ENCODE results near the gene CREB3L1. TPM values are rescaled to one million over a fixed set of nuclear protein-coding genes. Genes with fewer than 3 reads are reported as not detected.

The CREB3L1 gene
- total and polyA plus RNA-seq, 5 donors from 2014 or later = not detected

DNA sequence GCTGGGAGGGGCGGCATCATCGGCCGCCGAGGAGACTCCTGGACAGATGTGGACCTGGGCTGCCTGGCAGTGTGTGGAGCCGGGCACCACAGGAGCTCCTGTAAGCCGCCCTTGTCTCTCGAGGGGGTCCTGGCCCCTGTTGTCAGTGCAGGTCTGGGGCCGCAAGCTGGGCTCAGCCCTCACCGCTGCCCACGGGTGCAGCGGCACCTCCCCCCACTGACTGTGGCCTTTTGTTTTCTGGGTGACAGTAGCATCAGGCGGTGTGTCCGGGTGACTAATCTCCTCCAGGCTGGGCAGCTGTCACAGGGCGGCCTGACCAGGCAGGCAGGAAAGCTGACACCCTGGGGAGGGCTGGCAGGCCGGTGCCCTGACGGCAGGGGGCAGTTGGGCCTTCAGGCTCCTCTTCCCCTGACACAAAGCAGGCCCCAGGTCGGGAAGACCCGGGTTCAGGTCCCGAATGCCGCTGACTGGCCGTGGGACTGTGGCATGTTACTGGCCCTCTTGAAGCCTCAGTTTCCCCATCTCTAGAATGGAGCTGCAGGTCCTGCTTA is 86.1 kb downstream of the CREB3L1 start:
- no peak overlapping the region for H3K4me3 ChIP-seq (ENCODE audit: low read depth, low read length)
- H3K27me3 ChIP-seq (ENCODE audit: control insufficient read depth, insufficient read depth, low read length) = no peaks in the 10 kb centered on the region
- ATAC-seq (ENCODE audit: low read depth in 2 of 2) (no peak), DNase-seq (no peak)
- no peaks in the 10 kb centered on the region for H3K9me3 Mint-ChIP-seq
- no peak overlapping the region for H3K4me3 Mint-ChIP-seq
- peaks cover 64% of the 10 kb centered on the region for H3K4me1 ChIP-seq (ENCODE audit: control insufficient read depth, insufficient read depth, low read length, poor library complexity, severe bottlenecking)
- peaks cover 3% of the 10 kb centered on the region for H3K36me3 Mint-ChIP-seq
- H3K27ac Mint-ChIP-seq = peak overlapping the region in 1 of 3 donors; percentile 46
- no peaks in the 10 kb centered on the region for H3K27me3 Mint-ChIP-seq
- peaks cover 6 to 74% (median 33%) of the 10 kb centered on the region in 4 donors for H3K4me1 Mint-ChIP-seq
- H3K9me3 ChIP-seq (ENCODE audit: control insufficient read depth in 2 of 2, low read length in 2 of 2) = no peaks in the 10 kb centered on the region
- H3K36me3 ChIP-seq (ENCODE audit: control insufficient read depth, insufficient read depth, low read length) = peaks cover 15% of the 10 kb centered on the region
- no peak overlapping the region for H3K27ac ChIP-seq (ENCODE audit: insufficient read depth, low read length, poor library complexity, severe bottlenecking)

DNA sequence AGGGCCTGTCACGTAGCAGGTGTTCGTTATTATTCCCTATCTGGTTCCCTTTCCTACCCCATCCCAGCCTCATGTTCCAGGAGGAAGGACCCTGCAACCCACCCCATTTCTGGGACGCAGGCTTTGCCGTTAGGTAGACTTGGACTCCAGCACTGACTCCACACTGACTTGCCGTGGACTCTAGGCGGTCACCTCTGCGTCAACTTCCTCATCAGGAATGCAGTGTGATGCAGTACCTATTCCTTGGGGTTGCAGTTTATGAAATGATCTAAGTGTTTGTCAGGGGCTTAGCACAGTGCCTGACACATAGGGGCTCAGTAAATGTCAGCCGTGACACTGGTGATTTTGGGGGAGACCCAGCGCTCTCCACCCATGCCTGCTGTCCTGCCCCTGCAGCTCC is 86.6 kb downstream of the CREB3L1 start:
- peak overlapping the region in 1 of 4 donors; percentile 36 for H3K4me3 Mint-ChIP-seq
- H3K27me3 Mint-ChIP-seq = no peaks in the 10 kb centered on the region
- peaks cover 64% of the 10 kb centered on the region for H3K4me1 ChIP-seq (ENCODE audit: control insufficient read depth, insufficient read depth, low read length, poor library complexity, severe bottlenecking)
- peaks cover 17% of the 10 kb centered on the region for H3K36me3 ChIP-seq (ENCODE audit: control insufficient read depth, insufficient read depth, low read length)
- H3K4me1 Mint-ChIP-seq = peaks cover 6 to 73% (median 34%) of the 10 kb centered on the region in 4 donors
- no peaks in the 10 kb centered on the region for H3K9me3 ChIP-seq (ENCODE audit: control insufficient read depth in 2 of 2, low read length in 2 of 2)
- H3K27me3 ChIP-seq (ENCODE audit: control insufficient read depth, insufficient read depth, low read length) = no peaks in the 10 kb centered on the region
- H3K4me3 ChIP-seq (ENCODE audit: low read depth, low read length) = no peak overlapping the region
- no peak overlapping the region for H3K27ac ChIP-seq (ENCODE audit: insufficient read depth, low read length, poor library complexity, severe bottlenecking)
- peak overlapping the region; percentile 46 to 84 (median 64) for H3K27ac Mint-ChIP-seq
- ATAC-seq (ENCODE audit: low read depth in 2 of 2) (no peak), DNase-seq (no peak)
- no peaks in the 10 kb centered on the region for H3K9me3 Mint-ChIP-seq
- H3K36me3 Mint-ChIP-seq = peaks cover 6% of the 10 kb centered on the region

DNA sequence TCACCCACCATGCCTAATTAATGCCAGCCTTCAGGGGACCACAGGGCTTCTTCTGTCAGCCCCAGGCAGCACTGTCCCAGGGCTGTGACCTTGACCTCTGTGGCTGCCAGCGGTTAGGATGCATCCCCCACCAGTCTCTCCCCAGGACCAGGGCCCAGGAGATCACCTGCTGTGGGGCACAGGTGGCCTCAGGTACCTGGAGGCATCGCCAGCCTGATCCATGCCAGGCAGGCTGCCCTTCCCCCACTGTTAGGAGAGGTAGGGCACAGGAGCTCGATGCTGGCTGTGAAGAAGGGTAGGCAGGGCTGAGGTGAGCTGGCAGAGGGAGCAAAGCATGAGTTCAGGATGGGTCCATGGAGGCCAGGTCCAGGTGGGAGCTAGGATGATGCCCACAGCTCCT is 87.3 kb downstream of the CREB3L1 start:
- peak overlapping the region; percentile 8 for H3K27ac ChIP-seq (ENCODE audit: insufficient read depth, low read length, poor library complexity, severe bottlenecking)

DNA sequence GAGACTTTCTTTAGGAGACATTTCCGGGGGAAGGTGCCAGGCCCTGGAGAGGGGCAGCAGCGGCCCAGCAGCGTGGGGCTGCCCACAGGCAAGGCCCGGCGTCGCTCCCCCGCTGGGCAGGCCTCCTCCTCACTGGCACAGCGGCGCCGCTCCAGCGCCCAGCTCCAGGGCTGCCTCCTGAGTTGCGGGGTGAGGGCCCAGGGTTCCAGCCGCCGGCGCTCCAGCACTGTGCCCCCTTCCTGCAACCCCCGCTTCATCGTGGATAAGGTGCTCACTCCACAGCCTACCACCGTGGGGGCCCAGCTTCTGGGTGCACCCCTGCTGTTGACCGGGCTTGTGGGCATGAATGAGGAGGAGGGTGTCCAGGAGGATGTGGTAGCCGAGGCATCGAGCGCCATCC is 88.8 kb downstream of the CREB3L1 start:
- no peaks in the 10 kb centered on the region for H3K9me3 Mint-ChIP-seq
- H3K36me3 Mint-ChIP-seq = peaks cover 14% of the 10 kb centered on the region
- peaks cover under 1 to 64% (median 25%) of the 10 kb centered on the region in 4 donors for H3K4me1 Mint-ChIP-seq
- Histone ChIP-seq H3K27me3 (ENCODE audit: control insufficient read depth, insufficient read depth, low read length) (no peaks in the 10 kb centered on the region), H3K27ac (ENCODE audit: insufficient read depth, low read length, poor library complexity, severe bottlenecking) (no peak overlapping the region), H3K36me3 (ENCODE audit: control insufficient read depth, insufficient read depth, low read length) (peaks cover 26% of the 10 kb centered on the region), H3K4me1 (ENCODE audit: control insufficient read depth, insufficient read depth, low read length, poor library complexity, severe bottlenecking) (peaks cover 55% of the 10 kb centered on the region), H3K4me3 (ENCODE audit: low read depth, low read length) (no peak overlapping the region), H3K9me3 (ENCODE audit: control insufficient read depth in 2 of 2, low read length in 2 of 2) (no peaks in the 10 kb centered on the region)
- no peak overlapping the region for H3K4me3 Mint-ChIP-seq
- no peak for DNase-seq
- ATAC-seq (ENCODE audit: low read depth in 2 of 2) = no peak
- H3K27me3 Mint-ChIP-seq = no peaks in the 10 kb centered on the region
- H3K27ac Mint-ChIP-seq = no peak overlapping the region

More for the DNA sequence above, 87.3 kb downstream of the CREB3L1 start:
- H3K27ac Mint-ChIP-seq = peak overlapping the region; percentile 46 to 84 (median 64)
- H3K27me3 ChIP-seq (ENCODE audit: control insufficient read depth, insufficient read depth, low read length) = no peaks in the 10 kb centered on the region
- peak overlapping the region in 1 of 4 donors; percentile 58 for H3K4me3 Mint-ChIP-seq
- ATAC-seq (ENCODE audit: low read depth in 2 of 2) (no peak), DNase-seq (no peak)
- no peaks in the 10 kb centered on the region for H3K9me3 ChIP-seq (ENCODE audit: control insufficient read depth in 2 of 2, low read length in 2 of 2)
- H3K4me1 Mint-ChIP-seq = peaks cover 6 to 77% (median 35%) of the 10 kb centered on the region in 4 donors
- H3K27me3 Mint-ChIP-seq = no peaks in the 10 kb centered on the region
- peaks cover 10% of the 10 kb centered on the region for H3K36me3 Mint-ChIP-seq
- peaks cover 17% of the 10 kb centered on the region for H3K36me3 ChIP-seq (ENCODE audit: control insufficient read depth, insufficient read depth, low read length)
- H3K9me3 Mint-ChIP-seq = no peaks in the 10 kb centered on the region
- no peak overlapping the region for H3K4me3 ChIP-seq (ENCODE audit: low read depth, low read length)
- peaks cover 64% of the 10 kb centered on the region for H3K4me1 ChIP-seq (ENCODE audit: control insufficient read depth, insufficient read depth, low read length, poor library complexity, severe bottlenecking)

DNA sequence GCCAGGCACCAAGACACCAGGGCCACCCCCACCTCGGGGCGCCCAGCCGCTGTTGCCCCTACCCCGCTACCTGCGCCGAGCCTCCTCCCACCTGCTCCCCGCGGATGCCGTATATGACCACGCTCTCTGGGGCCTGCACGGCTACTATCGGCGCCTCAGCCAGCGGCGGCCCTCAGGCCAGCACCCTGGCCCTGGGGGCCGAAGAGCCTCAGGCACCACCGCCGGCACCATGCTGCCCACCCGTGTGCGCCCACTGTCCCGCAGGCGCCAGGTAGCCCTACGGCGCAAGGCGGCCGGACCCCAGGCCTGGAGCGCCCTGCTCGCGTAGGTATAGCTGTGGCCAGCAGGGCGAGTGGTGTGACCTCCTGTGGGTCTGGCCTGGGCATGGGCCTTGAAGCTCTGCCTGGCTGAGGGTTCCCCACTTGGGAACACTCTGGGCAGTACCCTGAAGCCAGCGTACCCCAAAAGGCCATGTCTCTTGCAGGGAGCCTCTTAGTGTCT is 89.2 kb downstream of the CREB3L1 start:
- DNase-seq (no peak), ATAC-seq (ENCODE audit: low read depth in 2 of 2) (no peak)
- no peaks in the 10 kb centered on the region for H3K9me3 ChIP-seq (ENCODE audit: control insufficient read depth in 2 of 2, low read length in 2 of 2)
- Mint-ChIP-seq H3K4me1 (peaks cover 0 to 61% (median 23%) of the 10 kb centered on the region in 4 donors), H3K27me3 (no peaks in the 10 kb centered on the region), H3K27ac (no peak overlapping the region), H3K36me3 (peaks cover 14% of the 10 kb centered on the region), H3K4me3 (no peak overlapping the region), H3K9me3 (no peaks in the 10 kb centered on the region)
- H3K27ac ChIP-seq (ENCODE audit: insufficient read depth, low read length, poor library complexity, severe bottlenecking) = no peak overlapping the region
- no peak overlapping the region for H3K4me3 ChIP-seq (ENCODE audit: low read depth, low read length)
- H3K36me3 ChIP-seq (ENCODE audit: control insufficient read depth, insufficient read depth, low read length) = peaks cover 29% of the 10 kb centered on the region
- peaks cover 50% of the 10 kb centered on the region for H3K4me1 ChIP-seq (ENCODE audit: control insufficient read depth, insufficient read depth, low read length, poor library complexity, severe bottlenecking)
- no peaks in the 10 kb centered on the region for H3K27me3 ChIP-seq (ENCODE audit: control insufficient read depth, insufficient read depth, low read length)

DNA sequence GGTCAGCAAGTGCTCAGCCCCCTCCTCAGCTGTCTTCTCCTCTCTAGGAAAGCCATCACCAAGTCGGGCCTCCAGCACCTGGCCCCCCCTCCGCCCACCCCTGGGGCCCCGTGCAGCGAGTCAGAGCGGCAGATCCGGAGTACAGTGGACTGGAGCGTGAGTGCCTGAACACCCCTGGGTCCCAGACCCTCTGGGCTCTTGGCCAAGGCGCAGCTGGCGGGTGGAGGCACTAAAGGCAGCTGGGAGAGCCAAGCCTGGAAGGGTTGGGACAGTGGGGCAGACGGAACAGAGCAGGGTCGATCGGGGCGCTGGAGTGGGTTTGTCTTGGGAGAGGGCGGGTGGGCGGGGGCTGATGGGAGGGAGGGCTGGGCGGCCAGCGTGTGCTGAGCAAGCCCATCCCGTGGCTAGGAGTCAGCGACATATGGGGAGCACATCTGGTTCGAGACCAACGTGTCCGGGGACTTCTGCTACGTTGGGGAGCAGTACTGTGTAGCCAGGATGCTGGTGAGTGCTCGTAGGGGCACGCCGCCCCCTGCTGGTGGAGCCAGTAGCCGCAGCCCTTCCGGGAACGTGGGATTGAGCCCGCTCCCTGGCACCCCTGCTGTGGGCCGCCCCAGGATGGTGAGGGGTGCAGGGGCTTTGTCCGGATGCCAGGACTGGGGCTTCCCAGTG is 89.9 kb downstream of the CREB3L1 start:
- peaks cover 36% of the 10 kb centered on the region for H3K36me3 ChIP-seq (ENCODE audit: control insufficient read depth, insufficient read depth, low read length)
- H3K27ac ChIP-seq (ENCODE audit: insufficient read depth, low read length, poor library complexity, severe bottlenecking) = no peak overlapping the region
- H3K4me3 ChIP-seq (ENCODE audit: low read depth, low read length) = no peak overlapping the region
- Mint-ChIP-seq H3K27me3 (no peaks in the 10 kb centered on the region), H3K4me3 (peak overlapping the region in 1 of 4 donors; percentile 25), H3K9me3 (no peaks in the 10 kb centered on the region), H3K4me1 (peaks cover 0 to 57% (median 22%) of the 10 kb centered on the region in 4 donors), H3K36me3 (peaks cover 14% of the 10 kb centered on the region), H3K27ac (peak overlapping the region in 1 of 3 donors; percentile 68)
- H3K4me1 ChIP-seq (ENCODE audit: control insufficient read depth, insufficient read depth, low read length, poor library complexity, severe bottlenecking) = peaks cover 44% of the 10 kb centered on the region
- DNase-seq (peak; percentile 58 to 75 (median 73)), ATAC-seq (ENCODE audit: low read depth in 2 of 2) (peak; percentile 84 to 89)
- no peaks in the 10 kb centered on the region for H3K27me3 ChIP-seq (ENCODE audit: control insufficient read depth, insufficient read depth, low read length)
- H3K9me3 ChIP-seq (ENCODE audit: control insufficient read depth in 2 of 2, low read length in 2 of 2) = no peaks in the 10 kb centered on the region

DNA sequence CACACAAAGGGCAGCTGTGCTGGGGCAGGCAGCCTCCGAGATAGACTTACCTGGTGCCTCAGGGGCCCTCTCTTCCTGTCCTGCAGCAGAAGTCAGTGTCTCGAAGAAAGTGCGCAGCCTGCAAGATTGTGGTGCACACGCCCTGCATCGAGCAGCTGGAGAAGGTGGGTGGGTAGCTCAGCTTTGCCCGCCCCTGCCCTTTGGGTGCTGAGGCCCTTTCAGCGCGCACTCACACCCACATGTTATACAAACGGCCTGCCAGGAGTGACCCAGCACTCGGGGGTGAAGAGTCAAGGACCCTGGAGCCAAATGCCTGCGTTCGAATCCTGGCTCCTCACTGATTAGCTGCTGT is 90.4 kb downstream of the CREB3L1 start:
- DNase-seq (no peak), ATAC-seq (ENCODE audit: low read depth in 2 of 2) (no peak)
- Mint-ChIP-seq H3K4me1 (peaks cover 0 to 52% (median 22%) of the 10 kb centered on the region in 4 donors), H3K4me3 (peak overlapping the region in 1 of 4 donors; percentile 25), H3K9me3 (no peaks in the 10 kb centered on the region), H3K27me3 (no peaks in the 10 kb centered on the region), H3K27ac (no peak overlapping the region), H3K36me3 (peaks cover 14% of the 10 kb centered on the region)
- no peaks in the 10 kb centered on the region for H3K9me3 ChIP-seq (ENCODE audit: control insufficient read depth in 2 of 2, low read length in 2 of 2)
- no peak overlapping the region for H3K27ac ChIP-seq (ENCODE audit: insufficient read depth, low read length, poor library complexity, severe bottlenecking)
- no peaks in the 10 kb centered on the region for H3K27me3 ChIP-seq (ENCODE audit: control insufficient read depth, insufficient read depth, low read length)
- H3K4me1 ChIP-seq (ENCODE audit: control insufficient read depth, insufficient read depth, low read length, poor library complexity, severe bottlenecking) = peaks cover 39% of the 10 kb centered on the region
- H3K36me3 ChIP-seq (ENCODE audit: control insufficient read depth, insufficient read depth, low read length) = peaks cover 38% of the 10 kb centered on the region
- no peak overlapping the region for H3K4me3 ChIP-seq (ENCODE audit: low read depth, low read length)
